ENCODE results near the gene PBX1. TPM values are rescaled to one million over a fixed set of nuclear protein-coding genes. Genes with fewer than 3 reads are reported as not detected.

The PBX1 gene
- total RNA-seq, 1 experiment from 2014 or later = 11.1 TPM

GRCh38 chr1:164563721-164564360 lies 4.9 kb downstream of the PBX1 start:
- no peak for DNase-seq (ENCODE audit: low spot score)

GRCh38 chr1:164564378-164564777 lies 5.4 kb downstream of the PBX1 start:
- DNase-seq (ENCODE audit: low spot score) = no peak

DNA sequence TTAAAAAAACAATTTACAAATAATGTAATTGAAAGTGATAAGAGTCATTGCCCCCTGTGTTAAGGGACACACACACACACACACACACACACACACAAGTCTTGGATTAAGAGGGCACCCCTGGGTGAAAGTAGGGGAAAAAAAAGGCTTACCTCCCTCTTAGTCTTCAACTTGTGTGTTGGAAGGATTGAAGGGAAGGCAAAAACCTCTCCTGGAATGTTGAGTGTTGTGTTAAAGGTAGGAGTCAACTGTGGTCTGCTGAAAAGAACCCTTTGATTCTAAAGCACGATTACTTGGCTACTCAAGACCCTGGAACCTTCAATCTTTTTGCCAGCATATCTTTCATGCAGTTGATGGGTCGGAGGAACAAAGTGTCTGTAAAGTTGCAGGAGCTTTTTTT lies 6.4 kb downstream of the PBX1 start:
- DNase-seq (ENCODE audit: low spot score) = no peak

- no peak for DNase-seq (ENCODE audit: low spot score)
Measured at GRCh38 chr1:164567774-164568173, 8.8 kb downstream of the PBX1 start.

- DNase-seq (ENCODE audit: low spot score) = no peak
Measured at GRCh38 chr1:164569241-164569640, 10.3 kb downstream of the PBX1 start.

DNA sequence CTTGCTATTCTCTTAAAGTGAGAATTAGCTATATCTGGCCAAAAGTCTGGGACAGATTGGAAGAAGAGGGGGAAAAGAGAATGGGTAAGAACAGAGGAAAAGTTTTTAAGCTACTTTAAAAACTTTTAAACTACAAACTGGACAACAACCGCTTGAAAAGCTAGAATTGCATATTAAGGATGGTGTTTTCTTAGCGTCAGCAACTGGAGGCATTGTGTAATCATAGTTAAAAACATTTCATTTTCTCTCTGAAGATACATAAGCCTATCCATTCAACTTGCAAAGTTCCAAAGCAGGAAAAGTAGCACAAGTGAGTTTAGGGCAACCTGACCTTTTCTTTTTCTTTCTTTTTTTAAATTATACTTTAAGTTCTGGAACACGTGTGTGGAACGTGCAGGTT lies 10.9 kb downstream of the PBX1 start:
- no peak for DNase-seq (ENCODE audit: low spot score)

DNA sequence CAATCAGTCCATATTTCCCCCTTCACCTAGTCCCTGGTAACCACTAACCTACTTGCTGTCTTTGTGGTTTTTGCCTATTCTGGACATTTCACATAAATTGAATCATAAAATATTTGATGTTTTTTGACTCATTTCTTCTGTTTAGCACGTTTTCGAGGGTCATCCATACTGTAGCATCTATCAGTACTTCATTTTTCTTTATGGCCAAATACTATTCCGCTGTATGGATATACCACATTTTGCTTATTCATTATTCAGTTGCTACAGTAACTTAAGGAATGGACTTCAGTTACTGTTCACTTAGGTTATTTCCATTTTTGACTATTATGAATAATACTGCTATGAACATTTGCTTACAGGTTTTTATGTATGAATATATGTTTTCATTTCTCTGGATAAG lies 12.3 kb downstream of the PBX1 start:
- DNase-seq (ENCODE audit: low spot score) = no peak

GRCh38 chr1:164575356-164575886 lies 16.4 kb downstream of the PBX1 start:
- DNase-seq (ENCODE audit: low spot score) = no peak

- no peak for DNase-seq (ENCODE audit: low spot score)
Measured at GRCh38 chr1:164576291-164577271, 17.6 kb downstream of the PBX1 start.

- no peak for DNase-seq (ENCODE audit: low spot score)
Measured at GRCh38 chr1:164577291-164577690, 18.3 kb downstream of the PBX1 start.

DNA sequence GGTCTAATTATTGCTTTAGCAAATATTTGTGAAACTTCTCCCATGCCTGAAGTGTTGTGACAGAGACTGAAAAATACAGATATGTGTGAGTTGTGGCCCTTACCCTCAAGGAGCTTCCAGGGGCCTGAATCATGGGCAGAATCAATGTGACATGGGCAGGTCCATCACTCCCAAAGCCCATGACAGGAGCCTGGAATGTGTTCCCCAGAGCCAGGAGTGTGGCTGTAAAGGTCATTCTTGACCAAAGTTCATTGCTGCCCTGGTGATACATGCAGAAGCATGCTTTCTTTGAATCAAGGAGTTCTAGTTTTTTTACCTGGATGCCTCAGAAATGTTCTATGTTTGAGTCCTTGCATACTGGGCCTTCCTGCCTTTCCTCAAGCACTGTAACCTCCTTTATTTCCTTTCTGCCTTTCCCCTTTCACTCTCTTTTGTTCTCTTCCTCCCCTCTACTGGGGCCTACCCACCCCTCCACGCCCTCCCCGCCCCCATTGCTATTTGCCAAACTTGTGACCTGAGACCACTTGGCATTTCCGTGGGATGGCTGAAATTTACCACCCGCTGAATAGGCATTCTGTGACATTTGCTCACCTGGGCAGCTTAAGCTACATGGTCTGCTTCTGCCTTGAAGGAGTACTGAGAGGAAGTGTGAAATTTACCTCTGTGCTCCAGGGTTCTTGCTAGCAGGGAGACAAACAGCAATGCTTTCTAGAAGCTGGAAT lies 19.7 kb downstream of the PBX1 start:
- no peak for DNase-seq (ENCODE audit: low spot score)

DNA sequence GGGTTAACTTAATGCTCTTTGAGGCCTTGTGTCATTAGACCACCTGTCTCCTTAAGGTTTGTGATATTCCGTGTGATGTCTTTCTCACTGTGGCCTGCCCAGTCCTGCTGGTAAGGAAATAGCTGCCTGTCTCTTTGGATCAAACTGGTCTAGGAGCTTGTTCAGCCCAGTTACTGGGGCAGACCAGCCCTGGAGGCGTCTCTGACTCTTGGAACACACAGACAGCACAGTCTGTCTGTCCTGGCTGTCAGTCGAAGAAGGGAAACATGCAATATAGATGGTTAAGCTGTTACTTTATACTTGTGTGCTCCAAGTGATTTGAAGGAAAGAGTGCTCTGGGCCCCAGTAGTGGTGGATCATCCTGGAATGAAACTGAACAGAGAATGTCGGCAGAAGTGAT lies 20.4 kb downstream of the PBX1 start:
- no peak for DNase-seq (ENCODE audit: low spot score)

DNA sequence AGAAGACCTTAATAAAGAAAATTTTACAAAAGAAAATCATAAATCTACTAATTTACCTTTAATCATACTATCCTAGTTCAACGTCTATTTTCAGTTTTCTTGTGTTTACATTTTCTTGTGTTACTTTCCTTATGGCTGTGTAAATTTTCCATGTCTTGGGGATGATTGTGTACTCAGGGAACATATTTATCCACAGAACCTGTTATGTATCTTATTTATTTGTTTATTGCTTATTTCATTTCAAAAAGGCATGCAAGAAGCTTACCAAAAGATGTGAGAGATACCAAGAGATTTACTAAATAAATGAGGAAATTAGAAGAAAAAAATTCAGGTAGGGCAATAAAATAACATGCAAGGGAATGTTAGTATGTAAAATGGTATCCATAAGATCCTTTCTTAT lies 22.8 kb downstream of the PBX1 start:
- no peak for DNase-seq (ENCODE audit: low spot score)

DNA sequence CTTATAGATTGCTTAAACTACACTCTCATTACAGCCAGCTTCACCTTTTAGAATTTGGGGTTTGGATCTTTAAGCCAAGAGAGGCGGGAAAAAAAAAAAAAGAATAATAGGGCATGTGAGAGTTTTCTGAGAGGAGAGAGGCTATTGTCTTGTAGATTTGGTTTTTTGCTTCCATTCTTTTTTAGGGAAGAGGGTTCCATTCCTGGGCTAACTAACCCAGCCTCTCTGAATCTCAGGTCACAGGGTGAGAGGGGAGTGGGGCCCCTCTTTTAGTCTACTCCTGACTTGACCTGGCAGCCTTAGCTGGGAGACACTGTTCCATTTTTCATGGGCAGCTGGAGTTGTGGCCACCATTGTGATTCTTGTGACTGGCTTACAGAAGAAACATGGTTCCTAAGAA lies 24.2 kb downstream of the PBX1 start:
- no peak for DNase-seq (ENCODE audit: low spot score)

- no peak for DNase-seq (ENCODE audit: low spot score)
Measured at GRCh38 chr1:164583835-164584539, 25.0 kb downstream of the PBX1 start.

- DNase-seq (ENCODE audit: low spot score) = no peak
Measured at GRCh38 chr1:164586591-164586990, 27.6 kb downstream of the PBX1 start.

DNA sequence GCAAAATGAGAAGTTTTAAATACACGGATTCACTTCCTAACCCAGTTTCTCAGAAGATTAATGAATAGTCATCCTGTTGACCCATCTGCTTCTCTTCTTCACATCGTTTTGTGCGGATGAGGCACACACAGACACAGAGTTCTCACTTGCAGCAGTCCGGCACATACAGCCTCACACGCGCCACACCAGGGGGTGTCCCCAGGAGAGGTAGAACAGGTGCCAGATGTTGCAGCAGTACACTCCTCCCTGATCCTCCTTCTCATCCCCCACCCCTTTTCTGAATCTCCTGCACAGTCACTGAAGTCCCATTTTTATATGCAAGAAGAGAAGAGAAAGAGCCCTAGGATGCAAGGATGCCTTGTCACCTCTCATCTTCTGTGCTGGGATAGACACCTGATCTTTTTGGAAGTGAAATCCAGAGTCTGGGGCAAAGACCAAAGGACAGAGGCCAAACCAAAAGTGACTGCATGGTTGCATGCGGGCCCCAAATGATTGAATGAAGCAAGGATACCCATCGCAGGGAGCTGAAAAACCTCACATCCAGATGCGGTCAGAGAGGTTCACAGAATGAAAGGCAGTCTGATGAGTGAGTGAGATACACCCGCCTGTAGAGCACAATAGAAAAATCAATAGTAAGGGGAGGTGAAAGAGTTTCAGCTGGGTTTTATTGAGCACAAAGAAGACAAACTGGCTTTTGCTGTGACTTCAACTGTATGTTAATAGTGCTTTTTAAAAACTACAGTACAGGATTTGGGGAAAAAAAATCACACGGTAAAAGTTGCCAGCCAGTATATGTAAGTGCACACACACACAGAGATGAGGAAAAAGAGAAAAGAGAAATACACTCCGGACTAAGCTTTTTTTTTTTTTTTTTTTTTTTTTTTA lies 28.9 kb downstream of the PBX1 start:
- no peak for DNase-seq (ENCODE audit: low spot score)

GRCh38 chr1:164588516-164589341 lies 29.7 kb downstream of the PBX1 start:
- DNase-seq (ENCODE audit: low spot score) = no peak

DNA sequence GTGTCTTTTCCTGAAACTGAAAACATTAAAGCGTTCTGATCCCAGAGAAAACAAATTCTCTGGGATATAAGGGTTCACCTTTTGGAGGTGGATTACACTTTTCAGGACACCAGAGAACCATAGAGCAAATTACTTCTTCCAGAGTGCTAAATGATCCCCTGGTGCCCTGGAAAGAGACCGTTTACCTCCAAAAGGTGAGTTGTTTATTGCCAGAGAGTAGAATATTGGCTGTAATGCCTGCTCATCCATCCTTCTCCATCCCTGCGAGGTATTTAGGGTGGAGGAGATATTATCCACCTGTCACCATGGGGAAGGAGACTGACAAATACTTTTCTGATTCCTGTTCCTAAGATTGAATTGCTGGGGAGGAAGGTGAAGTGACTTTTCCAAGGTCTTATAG lies 30.4 kb downstream of the PBX1 start:
- DNase-seq (ENCODE audit: low spot score) = no peak

Data from HT-29 (cell line).